ENCODE results near the gene AIMP2. TPM values are rescaled to one million over a fixed set of nuclear protein-coding genes. Genes with fewer than 3 reads are reported as not detected.

The AIMP2 gene
- total RNA-seq, 4 donors from 2014 or later: 32.3 to 50.0 (median 36.4) TPM

DNA sequence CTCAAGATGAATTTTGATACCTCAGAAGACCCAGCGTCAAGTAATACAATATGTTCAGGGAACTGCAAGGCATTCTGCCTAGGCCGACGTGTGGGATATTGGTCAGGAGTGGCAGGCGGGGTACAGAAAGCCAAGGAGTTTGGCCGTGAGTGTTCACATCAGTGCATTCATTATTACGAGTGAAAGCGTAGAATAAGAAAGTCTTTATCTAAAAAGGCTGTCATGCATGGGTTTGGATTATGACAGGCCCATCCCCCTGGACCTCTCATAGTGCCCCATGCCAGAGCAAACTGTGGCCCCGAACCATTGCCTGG is 7.5 kb downstream of the AIMP2 start:
- WGBS, 2 donors: 90 to 92% methylated on average over 8 of the region's 8 CpGs
- no peak overlapping the region for H3K4me3 ChIP-seq (ENCODE audit: low read depth, poor library complexity, severe bottlenecking)
- TF ChIP-seq CTCF (IDR thresholded peaks at IDR 0.05) (no peak), POLR2A (IDR thresholded peaks at IDR 0.05) (no peak)
- intact Hi-C loops (cut with DNase I; ENCODE audit: low total_unique reads): no loop called here
- DNase-seq (ENCODE audit: low spot score in 2 of 2): no peak

DNA sequence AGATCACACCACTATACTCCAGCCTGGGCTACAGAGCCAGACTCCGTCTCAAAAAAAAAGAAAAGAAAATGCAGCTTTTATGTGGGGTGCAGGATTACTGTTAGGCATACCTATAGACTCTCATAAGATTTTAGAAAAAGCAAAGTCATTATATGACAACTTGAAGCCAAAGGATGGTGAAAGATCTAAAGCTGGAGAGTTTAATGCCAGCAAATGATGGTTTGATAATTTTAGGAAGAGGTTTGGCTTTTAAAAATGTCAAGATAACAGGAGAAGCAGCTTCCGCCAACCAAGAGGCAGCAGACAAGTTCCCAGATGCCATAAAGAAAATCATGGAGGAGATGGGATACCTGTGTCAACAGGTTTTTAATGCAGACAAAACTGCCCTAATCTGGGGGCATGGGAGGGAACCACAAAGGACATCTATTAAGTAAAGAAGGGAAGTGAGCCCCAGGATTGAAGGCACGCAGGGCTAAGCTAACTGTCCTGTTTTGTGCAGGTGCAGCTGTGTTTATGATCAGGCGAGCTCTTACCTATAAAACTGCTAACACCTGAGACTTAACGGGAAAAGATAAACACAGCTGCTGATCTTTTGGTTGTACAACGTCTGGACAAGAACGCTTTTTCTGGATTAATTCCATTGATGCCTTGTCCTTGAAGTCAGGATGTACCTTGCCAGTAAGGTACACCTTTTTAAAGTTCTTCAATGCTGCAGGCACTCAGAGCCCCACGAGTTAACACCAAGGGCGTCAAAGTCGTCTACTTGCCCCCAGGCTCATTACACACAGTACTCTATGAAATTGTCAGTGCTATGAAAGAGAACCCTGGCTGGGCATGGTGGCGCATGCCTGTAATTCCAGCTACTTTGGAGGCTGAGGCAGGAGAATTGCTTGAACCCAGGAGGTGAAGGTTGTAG is 11.6 kb downstream of the AIMP2 start:
- TF ChIP-seq POLR2A (IDR thresholded peaks at IDR 0.05) (no peak), CTCF (IDR thresholded peaks at IDR 0.05) (no peak)
- 61 to 70% methylated on average over 11 of the region's 11 CpGs for WGBS, 2 donors
- no peak for DNase-seq (ENCODE audit: low spot score in 2 of 2)
- intact Hi-C loops (cut with DNase I; ENCODE audit: low total_unique reads): no loop called here
- H3K4me3 ChIP-seq (ENCODE audit: low read depth, poor library complexity, severe bottlenecking): no peak overlapping the region

GRCh38 chr7:6022707-6023106 is 13.6 kb downstream of the AIMP2 start:
- no peak for TF ChIP-seq CTCF (IDR thresholded peaks at IDR 0.05)
- TF ChIP-seq POLR2A (IDR thresholded peaks at IDR 0.05): no peak
- intact Hi-C loops (cut with DNase I; ENCODE audit: low total_unique reads): no loop called here
- no peak for DNase-seq (ENCODE audit: low spot score in 2 of 2)
- WGBS, 2 donors: 91 to 92% methylated on average over 3 of the region's 3 CpGs
- no peak overlapping the region for H3K4me3 ChIP-seq (ENCODE audit: low read depth, poor library complexity, severe bottlenecking)

DNA sequence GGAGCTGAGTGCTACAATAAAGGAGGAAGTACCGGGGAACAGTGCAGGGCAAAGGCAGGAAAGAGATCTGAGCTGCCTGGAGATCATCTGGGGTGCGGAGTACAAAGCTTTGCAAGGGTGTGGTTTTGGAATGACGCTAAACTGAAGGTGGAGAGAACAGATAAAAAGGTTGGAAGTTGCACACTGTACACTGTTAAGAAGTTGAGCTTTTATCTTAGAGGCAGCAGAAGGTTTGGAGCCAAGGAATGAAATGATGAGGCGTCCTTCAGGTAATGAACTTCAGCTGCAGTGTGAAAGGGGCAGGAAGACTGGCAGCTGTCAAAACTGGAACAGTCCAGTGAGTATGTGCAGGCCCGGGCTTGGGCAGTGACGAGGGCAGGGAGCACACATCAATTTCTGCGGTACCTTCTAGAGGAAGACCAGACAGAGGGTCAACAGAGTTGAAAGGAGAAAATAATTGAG is 14.9 kb downstream of the AIMP2 start:
- intact Hi-C loops (cut with DNase I; ENCODE audit: low total_unique reads): no loop called here
- DNase-seq (ENCODE audit: low spot score in 2 of 2): no peak
- WGBS, 2 donors: 75 to 80% methylated on average over 7 of the region's 7 CpGs
- TF ChIP-seq CTCF (IDR thresholded peaks at IDR 0.05) (no peak), POLR2A (IDR thresholded peaks at IDR 0.05) (no peak)
- H3K4me3 ChIP-seq (ENCODE audit: low read depth, poor library complexity, severe bottlenecking): no peak overlapping the region

- TF ChIP-seq POLR2A (IDR thresholded peaks at IDR 0.05): no peak
- no peak for TF ChIP-seq CTCF (IDR thresholded peaks at IDR 0.05)
- intact Hi-C loops (cut with DNase I; ENCODE audit: low total_unique reads): no loop called here
- peak; percentile 56 to 90 for DNase-seq (ENCODE audit: low spot score in 2 of 2)
- 74 to 75% methylated on average over 22 of the region's 22 CpGs for WGBS, 2 donors
- no peak overlapping the region for H3K4me3 ChIP-seq (ENCODE audit: low read depth, poor library complexity, severe bottlenecking)
Observed at GRCh38 chr7:6026011-6026819, 17.1 kb downstream of the AIMP2 start.
